Tibial nerve (tissue), 4 donors: Measurements from ENCODE around the gene HLA-DMB.
A peak's percentile ranks its signal among the peaks of the same experiment; 100 is the strongest.

Source experiments
- EP300 ChIP-seq, 2 donors: sonication (generic); formaldehyde crosslinking; IDR thresholded peaks; one replicate each; pipeline ENCODE4 v1.6.1; 2017; ENCODE audit warnings: antibody characterized with exemption in 2 of 2, mild to moderate bottlenecking in 1 of 2
- TF ChIP-seq, protein P1 (sequence below), 5 experiments: fragments of 200-600 bp in 3 of 5; fragments of 450-650 bp in 2 of 5; sonication (generic) in 3 of 5; IDR thresholded peaks; one replicate each; pipeline ENCODE4 v1.5.1; 2016 to 2019; ENCODE audit warnings: antibody characterized with exemption in 5 of 5, mild to moderate bottlenecking in 3 of 5, moderate library complexity in 2 of 5

DNA sequence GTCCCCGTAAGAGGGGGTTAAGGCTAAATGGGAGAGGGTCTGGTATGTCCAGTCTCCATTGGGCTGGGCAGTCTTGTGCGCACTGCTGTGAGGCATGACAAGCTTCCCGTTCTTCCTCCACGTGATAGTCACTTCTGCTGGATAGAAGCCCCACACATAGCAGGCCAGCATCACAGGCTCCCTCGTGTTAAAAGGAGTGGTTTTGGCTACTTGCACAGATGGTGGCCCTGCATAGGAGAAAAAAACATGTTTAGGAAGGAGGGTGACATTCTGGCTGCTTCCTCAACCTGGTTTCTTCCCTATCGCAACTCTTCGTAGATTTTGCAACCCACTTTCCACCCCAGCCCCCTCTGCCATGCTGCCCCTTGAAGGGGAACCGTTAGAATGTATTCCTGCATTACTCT is 3.6 kb downstream of the HLA-DMB start:
- TF ChIP-seq, protein P1, sequence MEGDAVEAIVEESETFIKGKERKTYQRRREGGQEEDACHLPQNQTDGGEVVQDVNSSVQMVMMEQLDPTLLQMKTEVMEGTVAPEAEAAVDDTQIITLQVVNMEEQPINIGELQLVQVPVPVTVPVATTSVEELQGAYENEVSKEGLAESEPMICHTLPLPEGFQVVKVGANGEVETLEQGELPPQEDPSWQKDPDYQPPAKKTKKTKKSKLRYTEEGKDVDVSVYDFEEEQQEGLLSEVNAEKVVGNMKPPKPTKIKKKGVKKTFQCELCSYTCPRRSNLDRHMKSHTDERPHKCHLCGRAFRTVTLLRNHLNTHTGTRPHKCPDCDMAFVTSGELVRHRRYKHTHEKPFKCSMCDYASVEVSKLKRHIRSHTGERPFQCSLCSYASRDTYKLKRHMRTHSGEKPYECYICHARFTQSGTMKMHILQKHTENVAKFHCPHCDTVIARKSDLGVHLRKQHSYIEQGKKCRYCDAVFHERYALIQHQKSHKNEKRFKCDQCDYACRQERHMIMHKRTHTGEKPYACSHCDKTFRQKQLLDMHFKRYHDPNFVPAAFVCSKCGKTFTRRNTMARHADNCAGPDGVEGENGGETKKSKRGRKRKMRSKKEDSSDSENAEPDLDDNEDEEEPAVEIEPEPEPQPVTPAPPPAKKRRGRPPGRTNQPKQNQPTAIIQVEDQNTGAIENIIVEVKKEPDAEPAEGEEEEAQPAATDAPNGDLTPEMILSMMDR (IDR thresholded peaks at IDR 0.05): no peak
- TF ChIP-seq EP300 (IDR thresholded peaks at IDR 0.05): peak in 1 of 2 donors; percentile 62
